GM11168 (cell line): ENCODE data around the gene SLC25A48.
"Not testable (repeated sequence)": the region's sequence is repeated elsewhere in the genome, so short reads cannot be mapped to it uniquely, and the experiment has no call there.

Source experiments
- in situ Hi-C: fragments of 300-500 bp; cut with MboI; formaldehyde crosslinking; loops from one replicate; pipeline ENCODE4 v1.12.0; 2022; ENCODE audit warnings: low sequenced_read_pairs; ENCODE audit not compliant: unreplicated experiment

Gene SLC25A48

GRCh38 chr5:135851186-135851914 lies 16.9 kb downstream of the SLC25A48 start:
- in situ Hi-C loops, result no loop called here

GRCh38 chr5:135851915-135852845 lies 17.7 kb downstream of the SLC25A48 start:
- in situ Hi-C loops, result no loop called here

GRCh38 chr5:135857630-135858311 lies 23.3 kb downstream of the SLC25A48 start:
- in situ Hi-C loops, result no loop called here

GRCh38 chr5:135859186-135859585 lies 24.7 kb downstream of the SLC25A48 start:
- in situ Hi-C loops, result not testable (repeated sequence)

GRCh38 chr5:135859641-135860040 lies 25.2 kb downstream of the SLC25A48 start:
- in situ Hi-C loops, result no loop called here

- in situ Hi-C loops, result no loop called here
Observed at GRCh38 chr5:135861641-135862040, 27.2 kb downstream of the SLC25A48 start.

- in situ Hi-C loops, result no loop called here
Observed at GRCh38 chr5:135862086-135862485, 27.6 kb downstream of the SLC25A48 start.

- in situ Hi-C loops, result no loop called here
Observed at GRCh38 chr5:135862744-135863143, 28.3 kb downstream of the SLC25A48 start.

GRCh38 chr5:135864503-135865435 lies 30.3 kb downstream of the SLC25A48 start:
- in situ Hi-C loops, result no loop called here

GRCh38 chr5:135866016-135866415 lies 31.6 kb downstream of the SLC25A48 start:
- in situ Hi-C loops, result no loop called here

- in situ Hi-C loops, result no loop called here
Observed at GRCh38 chr5:135867599-135867998, 33.1 kb downstream of the SLC25A48 start.

- in situ Hi-C loops, result no loop called here
Observed at GRCh38 chr5:135868681-135869080, 34.2 kb downstream of the SLC25A48 start.

GRCh38 chr5:135869276-135869675 lies 34.8 kb downstream of the SLC25A48 start:
- in situ Hi-C loops, result no loop called here

- in situ Hi-C loops, result no loop called here
Observed at GRCh38 chr5:135869935-135870334, 35.5 kb downstream of the SLC25A48 start.

GRCh38 chr5:135871268-135871915 lies 36.9 kb downstream of the SLC25A48 start:
- in situ Hi-C loops, result no loop called here

- in situ Hi-C loops, result no loop called here
Observed at GRCh38 chr5:135873831-135874230, 39.4 kb downstream of the SLC25A48 start.

GRCh38 chr5:135874461-135874860 lies 40.0 kb downstream of the SLC25A48 start:
- in situ Hi-C loops, result no loop called here

GRCh38 chr5:135875567-135875966 lies 41.1 kb downstream of the SLC25A48 start:
- in situ Hi-C loops, result loop anchor here (25.0 kb wide), 1 partner anchor 337 kb away; no protein-coding TSS in a partner anchor

GRCh38 chr5:135876146-135876545 lies 41.7 kb downstream of the SLC25A48 start:
- in situ Hi-C loops, result loop anchor here (25.0 kb wide), 1 partner anchor 336 kb away; no protein-coding TSS in a partner anchor
